H4 (cell line): ENCODE data around the gene HNRNPC. TPM values are rescaled to one million over a fixed set of nuclear protein-coding genes. Genes with fewer than 3 reads are reported as not detected.

Experiments used
- DNase-seq: peaks from one replicate; pipeline ENCODE4 v3.0.0-alpha.2; 2015; ENCODE audit warnings: low spot score
- total RNA-seq: library from RNA; depleted of rRNA; stranded (reverse); fragments of >200 nt; shearing (Covaris generic); gene quantifications from 2 replicates; pipeline ENCODE4 v1.2.3, GENCODE V29; 2014

HNRNPC gene
- total RNA-seq, 1 experiment from 2014 or later: 1,559 TPM

- DNase-seq: no peak
Observed at GRCh38 chr14:21210023-21210422, 59.2 kb downstream of the HNRNPC start.

- no peak for DNase-seq
Observed at GRCh38 chr14:21209185-21209584, 60.1 kb downstream of the HNRNPC start.

GRCh38 chr14:21208554-21208953, 60.7 kb downstream of the HNRNPC start:
- no peak for DNase-seq

DNA sequence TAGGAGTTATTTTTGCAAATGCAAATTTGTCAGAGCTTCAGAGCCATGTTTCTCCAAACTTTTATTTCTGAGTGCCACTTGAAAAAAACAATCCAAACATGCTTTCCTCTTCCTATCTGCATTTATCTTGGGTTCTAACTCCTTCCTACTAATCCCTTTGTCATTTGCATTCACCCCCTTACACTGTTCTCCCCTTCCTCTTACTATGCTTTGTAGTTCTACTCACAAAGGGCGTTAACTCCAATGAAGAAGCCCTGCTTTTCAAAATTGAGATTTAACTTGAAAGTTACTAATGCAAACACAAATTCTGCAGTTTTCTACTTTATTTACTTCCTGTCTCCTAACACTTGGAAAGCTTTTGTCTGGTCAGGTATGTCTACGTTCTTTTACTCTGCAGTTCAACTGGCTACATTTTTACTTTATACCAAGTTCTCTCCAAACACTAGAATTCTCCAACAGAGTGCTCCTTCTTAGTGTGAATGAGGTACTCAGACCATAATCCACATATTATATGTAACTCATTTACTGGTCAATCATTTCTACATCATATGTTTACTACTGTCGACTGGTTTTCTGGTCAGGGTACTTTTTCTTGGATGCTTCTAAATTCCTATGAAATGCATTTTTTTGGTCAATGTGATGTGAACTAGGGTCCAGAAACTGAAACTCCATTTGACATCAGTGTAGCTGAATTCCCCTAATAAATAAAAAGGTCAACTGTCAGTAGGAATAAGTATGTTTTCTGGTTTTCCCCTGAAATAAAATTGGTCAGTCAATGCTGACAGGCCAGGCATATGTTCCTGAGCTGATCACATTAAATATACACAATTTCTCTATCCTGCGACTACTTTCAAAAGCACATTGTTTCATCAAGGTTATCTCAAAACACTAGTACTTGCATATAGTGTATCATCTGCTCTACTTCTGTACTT, 62.2 kb downstream of the HNRNPC start:
- no peak for DNase-seq

DNA sequence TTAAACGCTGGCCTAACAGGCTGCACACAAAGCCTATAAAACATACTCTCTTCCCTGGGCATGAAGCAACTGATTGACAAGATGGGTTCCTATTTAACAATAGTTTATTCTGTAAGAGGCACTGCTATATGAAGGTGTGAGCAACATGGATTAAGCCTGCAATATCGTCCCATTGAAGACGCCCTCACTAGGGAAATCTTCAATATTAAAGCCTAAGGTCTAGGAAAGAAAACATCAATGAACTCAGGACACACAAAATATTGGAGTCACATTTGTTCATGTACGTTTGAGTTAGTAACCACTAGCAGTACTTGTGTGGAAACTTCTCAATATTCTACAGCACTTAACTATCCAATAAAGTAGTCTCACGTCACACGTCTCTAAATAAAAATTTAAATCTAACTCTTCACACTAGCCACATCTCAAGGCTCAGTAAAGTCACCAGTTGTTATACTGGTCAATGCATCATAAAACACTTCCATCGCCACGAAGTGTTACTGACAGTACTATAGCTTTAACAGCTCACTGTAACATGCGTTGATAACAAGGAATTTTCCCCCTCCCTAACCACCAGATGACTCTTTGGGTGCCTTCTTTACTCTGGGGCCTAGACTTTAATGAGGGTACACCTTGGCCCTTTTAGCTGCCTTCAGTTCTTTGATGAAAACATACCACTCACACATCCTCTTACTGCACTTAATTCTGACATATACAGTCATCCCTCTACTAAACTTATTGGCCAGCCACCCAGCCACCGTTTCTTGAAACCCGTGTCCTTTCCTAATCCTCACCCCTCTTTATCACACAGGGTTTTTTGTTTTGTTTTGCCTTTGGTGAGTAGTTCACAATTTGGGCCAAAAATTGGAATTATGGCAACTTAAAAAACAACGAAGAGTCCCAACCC, 63.3 kb downstream of the HNRNPC start:
- no peak for DNase-seq

DNA sequence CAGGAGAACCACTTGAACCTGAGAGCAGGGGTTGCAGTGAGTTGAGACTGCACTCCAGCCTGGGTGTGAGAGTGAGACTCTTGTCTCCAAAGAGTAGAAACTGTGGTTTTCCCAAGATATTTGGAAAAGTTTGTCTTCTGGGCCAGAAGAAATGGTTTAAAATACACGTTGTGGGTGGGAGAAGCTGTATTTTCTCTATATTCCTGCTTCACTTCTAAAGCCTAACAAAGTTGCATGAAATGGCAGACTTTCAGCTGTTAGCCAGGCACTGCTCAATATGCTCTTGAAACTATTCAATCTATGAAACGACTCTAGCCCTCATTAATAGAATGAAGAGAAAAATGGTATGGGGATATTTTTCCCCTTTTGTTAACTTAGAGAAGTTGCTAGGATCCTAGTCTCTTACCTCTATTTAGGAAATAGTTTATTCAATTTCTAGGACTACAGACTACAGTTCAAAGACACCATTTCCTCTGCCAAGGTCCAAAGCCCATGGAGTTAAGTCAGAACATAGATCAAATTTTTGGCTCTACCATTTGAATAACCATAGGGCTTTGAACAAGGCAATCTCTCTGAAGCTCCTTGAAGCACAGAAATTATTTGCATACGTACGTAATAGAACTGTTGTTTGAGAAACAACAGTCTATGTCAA, 64.1 kb downstream of the HNRNPC start:
- no peak for DNase-seq

DNA sequence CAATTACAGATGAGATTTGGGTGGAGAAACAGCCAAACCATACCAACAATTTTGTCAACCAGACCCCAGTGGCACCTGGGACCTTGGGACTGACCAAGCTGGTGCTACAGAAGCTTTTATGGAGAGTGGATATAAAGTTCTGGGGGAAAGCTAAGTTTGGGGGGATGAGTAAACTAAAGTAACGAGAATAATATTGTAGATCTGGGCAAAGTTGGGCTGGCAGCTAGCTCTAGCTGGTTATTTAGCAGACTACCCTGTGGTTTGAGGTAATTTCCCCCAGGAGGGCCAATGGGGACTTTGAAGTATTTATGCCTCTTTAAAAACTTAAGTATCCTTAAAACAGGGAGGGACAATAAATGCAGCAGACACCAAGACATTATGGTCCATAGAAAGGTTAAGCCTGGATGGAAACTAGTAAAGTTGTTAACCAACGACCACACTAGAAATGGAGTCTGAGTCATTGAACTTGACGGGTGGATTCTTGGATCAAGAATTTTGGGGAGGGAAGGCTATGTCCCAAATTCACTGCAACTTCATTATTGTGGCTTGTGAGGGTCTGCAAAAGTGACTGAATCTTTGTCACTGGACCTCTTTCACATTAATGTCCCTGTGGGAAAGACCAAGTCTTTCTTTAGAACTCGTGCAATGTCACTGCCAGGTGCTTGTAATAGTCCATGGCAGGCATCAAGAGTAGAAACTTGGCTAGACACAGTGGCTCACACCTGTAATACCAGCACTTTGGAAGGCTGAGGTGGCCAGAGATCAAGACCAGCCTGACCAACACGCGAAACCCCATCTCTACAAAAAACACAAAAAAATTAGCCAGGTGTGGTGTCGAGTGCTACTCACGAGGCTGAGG, 64.8 kb downstream of the HNRNPC start:
- no peak for DNase-seq

GRCh38 chr14:21203470-21204166, 65.6 kb downstream of the HNRNPC start:
- DNase-seq: no peak

- no peak for DNase-seq
Observed at GRCh38 chr14:21202463-21203358, 66.5 kb downstream of the HNRNPC start.

DNA sequence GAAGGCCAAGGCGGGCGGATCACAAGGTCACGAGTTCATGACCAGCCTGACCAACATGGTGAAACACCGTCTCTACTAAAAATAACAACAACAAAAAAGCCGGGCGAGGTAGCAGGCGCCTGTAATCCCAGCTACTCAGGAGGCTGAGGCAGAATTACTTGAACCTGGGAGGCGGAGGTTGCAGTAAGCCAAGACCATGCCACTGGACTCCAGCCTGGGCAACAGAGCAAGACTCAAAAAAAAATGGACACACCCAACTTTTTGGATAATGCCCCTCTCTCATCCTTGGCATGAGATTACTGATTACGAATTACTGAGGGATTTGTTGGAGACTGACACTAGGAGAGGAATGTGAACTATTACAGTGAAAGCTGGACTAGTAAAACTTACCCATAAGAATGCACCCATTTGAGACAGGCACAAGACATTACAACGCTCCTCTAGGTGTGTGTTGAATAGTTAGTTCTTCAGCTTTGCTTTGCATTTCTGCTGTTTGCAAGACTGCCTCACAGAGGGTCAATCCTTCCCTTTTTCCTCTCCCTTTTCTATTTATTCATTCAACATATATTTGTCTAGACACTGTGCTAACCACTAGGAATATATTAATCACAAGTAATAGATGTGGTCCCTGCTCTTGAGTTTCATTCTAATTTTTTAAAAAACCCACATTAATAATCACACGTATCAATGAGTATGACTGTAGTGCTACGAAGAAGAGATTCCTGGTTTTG, 67.3 kb downstream of the HNRNPC start:
- DNase-seq: no peak

GRCh38 chr14:21200752-21201461, 68.3 kb downstream of the HNRNPC start:
- no peak for DNase-seq

- no peak for DNase-seq
Observed at GRCh38 chr14:21199611-21200560, 69.4 kb downstream of the HNRNPC start.

- no peak for DNase-seq
Observed at GRCh38 chr14:21197418-21198205, 71.6 kb downstream of the HNRNPC start.

GRCh38 chr14:21194597-21194996, 74.6 kb downstream of the HNRNPC start:
- DNase-seq: no peak

DNA sequence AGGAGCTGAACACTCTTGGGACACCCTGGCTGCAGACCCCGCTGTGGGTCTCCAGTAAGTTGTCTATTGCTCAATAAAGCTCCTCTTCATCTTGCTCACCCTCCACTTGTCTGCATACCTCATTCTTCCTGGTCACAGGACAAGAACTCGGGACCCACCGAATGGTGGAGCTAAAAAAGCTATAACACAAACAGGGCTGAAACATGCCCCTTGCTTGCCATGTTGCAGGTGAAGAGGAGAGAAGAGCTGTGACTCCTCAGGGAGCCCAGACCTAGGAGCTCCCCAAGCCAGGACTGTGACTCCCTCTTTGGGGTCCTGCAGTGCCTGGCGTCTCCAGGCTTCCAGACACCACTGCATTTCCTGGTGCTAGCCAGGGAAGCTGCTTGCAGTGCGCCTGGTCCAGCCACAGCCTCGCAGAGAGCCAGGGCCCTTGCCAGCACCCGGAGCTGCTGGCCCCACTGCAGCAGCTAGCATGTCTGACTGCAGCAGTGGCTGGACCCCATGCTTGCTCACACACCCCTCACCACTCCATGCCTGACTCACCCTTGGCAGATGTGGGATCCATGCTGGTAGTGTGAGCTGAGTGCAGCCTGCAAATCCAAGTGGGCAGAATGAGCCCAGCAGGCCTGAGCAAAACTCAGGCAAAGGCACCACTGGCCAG, 76.2 kb downstream of the HNRNPC start:
- DNase-seq: no peak

GRCh38 chr14:21192447-21192822, 76.8 kb downstream of the HNRNPC start:
- no peak for DNase-seq
